Measurements from ENCODE around the gene CACNG6.

The CACNG6 gene

GRCh38 chr19:53980539-53981375, 10.7 kb upstream of the CACNG6 start:
- peak; percentile 12 for DNase-seq (ENCODE audit: low read depth)
- no peak for TF ChIP-seq CTCF (conservative IDR thresholded peaks at IDR 0.05; ENCODE audit: control insufficient read depth, insufficient read depth, low read depth, low read length)
- peak overlapping the region; percentile 28 for H3K4me3 ChIP-seq (ENCODE audit: control insufficient read depth, low read depth, low read length)

GRCh38 chr19:53981376-53981951, 10.0 kb upstream of the CACNG6 start:
- no peak overlapping the region for H3K4me3 ChIP-seq (ENCODE audit: control insufficient read depth, low read depth, low read length)
- TF ChIP-seq CTCF (conservative IDR thresholded peaks at IDR 0.05; ENCODE audit: control insufficient read depth, insufficient read depth, low read depth, low read length) = no peak
- no peak for DNase-seq (ENCODE audit: low read depth)

GRCh38 chr19:53982001-53982451, 9.4 kb upstream of the CACNG6 start:
- H3K4me3 ChIP-seq (ENCODE audit: control insufficient read depth, low read depth, low read length) = no peak overlapping the region
- TF ChIP-seq CTCF (conservative IDR thresholded peaks at IDR 0.05; ENCODE audit: control insufficient read depth, insufficient read depth, low read depth, low read length) = no peak
- no peak for DNase-seq (ENCODE audit: low read depth)

GRCh38 chr19:53982611-53983010, 8.8 kb upstream of the CACNG6 start:
- H3K4me3 ChIP-seq (ENCODE audit: control insufficient read depth, low read depth, low read length) = no peak overlapping the region
- no peak for TF ChIP-seq CTCF (conservative IDR thresholded peaks at IDR 0.05; ENCODE audit: control insufficient read depth, insufficient read depth, low read depth, low read length)
- no peak for DNase-seq (ENCODE audit: low read depth)

GRCh38 chr19:53983457-53984289, 7.8 kb upstream of the CACNG6 start:
- DNase-seq (ENCODE audit: low read depth) = no peak
- H3K4me3 ChIP-seq (ENCODE audit: control insufficient read depth, low read depth, low read length) = no peak overlapping the region
- TF ChIP-seq CTCF (conservative IDR thresholded peaks at IDR 0.05; ENCODE audit: control insufficient read depth, insufficient read depth, low read depth, low read length) = no peak

- no peak for DNase-seq (ENCODE audit: low read depth)
- no peak for TF ChIP-seq CTCF (conservative IDR thresholded peaks at IDR 0.05; ENCODE audit: control insufficient read depth, insufficient read depth, low read depth, low read length)
- no peak overlapping the region for H3K4me3 ChIP-seq (ENCODE audit: control insufficient read depth, low read depth, low read length)
Observed at GRCh38 chr19:53985863-53986262, 5.6 kb upstream of the CACNG6 start.
